Esophagus muscularis mucosa (tissue), 4 donors: ENCODE results near the gene SERPINH1. TPM values are rescaled to one million over a fixed set of nuclear protein-coding genes. Genes with fewer than 3 reads are reported as not detected.
A peak's percentile ranks its signal among the peaks of the same experiment; 100 is the strongest.

Experiments
- DNase-seq: peaks from one replicate; pipeline ENCODE4 v3.0.0-alpha.2; 2017; ENCODE audit errors: extremely low spot score
- H3K27ac ChIP-seq, 4 donors: fragments of 200-600 bp; sonication (generic); replicated peaks in 1 of 4; 1 replicate in 3 of 4; 2 replicates in 1 of 4; pipeline ENCODE4 v1.5.1; 2016 to 2019; ENCODE audit warnings: mild to moderate bottlenecking in 1 of 4
- H3K27me3 ChIP-seq, 4 donors: fragments of 200-600 bp; sonication (generic); one replicate each; pipeline versions ENCODE4 v1.5.1 to v1.6.0; 2016 to 2019
- H3K36me3 ChIP-seq, 4 donors: fragments of 200-600 bp; sonication (generic); one replicate each; pipeline ENCODE4 v1.5.1; 2016 to 2019
- H3K4me1 ChIP-seq, 4 donors: fragments of 200-600 bp; sonication (generic); one replicate each; pipeline ENCODE4 v1.5.1; 2016 to 2019
- H3K4me3 ChIP-seq, 4 donors: fragments of 200-600 bp; sonication (generic); 1 replicate in 2 of 4; 2 replicates in 2 of 4; pipeline ENCODE4 v1.5.1; 2016 to 2019; ENCODE audit warnings: mild to moderate bottlenecking in 4 of 4, moderate library complexity in 1 of 4
- H3K9me3 ChIP-seq, 4 donors: fragments of 200-600 bp; sonication (generic); 1 replicate in 3 of 4; 2 replicates in 1 of 4; pipeline ENCODE4 v1.5.1; 2016 to 2019
- CTCF ChIP-seq, 3 experiments: fragments of 200-600 bp in 2 of 3; fragments of 450-650 bp in 1 of 3; sonication (generic) in 2 of 3; IDR thresholded peaks; one replicate each; pipeline ENCODE4 v1.5.1; 2017 to 2019; ENCODE audit warnings: antibody characterized with exemption in 3 of 3, mild to moderate bottlenecking in 2 of 3, moderate library complexity in 1 of 3
- EP300 ChIP-seq: sonication (generic); formaldehyde crosslinking; IDR thresholded peaks from one replicate; pipeline ENCODE4 v1.6.1; 2017; ENCODE audit warnings: antibody characterized with exemption
- POLR2A ChIP-seq: fragments of 450-650 bp; IDR thresholded peaks from one replicate; pipeline ENCODE4 v1.6.1; 2017; ENCODE audit warnings: antibody characterized with exemption, moderate library complexity, mild to moderate bottlenecking, low read depth
- POLR2AphosphoS5 ChIP-seq, 2 donors: sonication (generic); formaldehyde crosslinking; IDR thresholded peaks; one replicate each; pipeline ENCODE4 v1.6.1; 2017; ENCODE audit warnings: antibody characterized with exemption in 2 of 2
- WGBS: methylation state at CpG from one replicate; pipeline ENCODE4 v1.1.5; 2018; 5-methylcytosine and 5-hydroxymethylcytosine counted together
- intact Hi-C: fragments of 100-400 bp; cut with DNase I; formaldehyde crosslinking; loops from one replicate; pipeline ENCODE4 v1.15.1; 2023
- total RNA-seq, 4 donors: library from RNA; depleted of rRNA; stranded (reverse); fragments of >200 nt; gene quantifications; one replicate each; pipeline versions ENCODE4 v1.1.0 to v1.2.1, GENCODE V29; 2016

Gene SERPINH1
- total RNA-seq, 4 donors from 2014 or later: 162 to 270 (median 219) TPM

GRCh38 chr11:75523811-75524664 is 38.0 kb upstream of the SERPINH1 start:
- H3K27me3 ChIP-seq: no peaks in the 10 kb centered on the region
- intact Hi-C loops: no loop called here
- TF ChIP-seq POLR2AphosphoS5 (IDR thresholded peaks at IDR 0.05): no peak
- no peak for TF ChIP-seq CTCF (IDR thresholded peaks at IDR 0.05)
- no peak for TF ChIP-seq POLR2A
- no peak for TF ChIP-seq EP300
- H3K9me3 ChIP-seq: no peaks in the 10 kb centered on the region
- H3K27ac ChIP-seq: no peak overlapping the region
- 77% methylated on average over 7 of the region's 10 CpGs for WGBS
- no peak for DNase-seq
- peak overlapping the region; percentile 66 to 97 (median 74) for H3K4me3 ChIP-seq
- H3K36me3 ChIP-seq: no peaks in the 10 kb centered on the region
- peaks cover 13 to 34% (median 29%) of the 10 kb centered on the region in 4 donors for H3K4me1 ChIP-seq

DNA sequence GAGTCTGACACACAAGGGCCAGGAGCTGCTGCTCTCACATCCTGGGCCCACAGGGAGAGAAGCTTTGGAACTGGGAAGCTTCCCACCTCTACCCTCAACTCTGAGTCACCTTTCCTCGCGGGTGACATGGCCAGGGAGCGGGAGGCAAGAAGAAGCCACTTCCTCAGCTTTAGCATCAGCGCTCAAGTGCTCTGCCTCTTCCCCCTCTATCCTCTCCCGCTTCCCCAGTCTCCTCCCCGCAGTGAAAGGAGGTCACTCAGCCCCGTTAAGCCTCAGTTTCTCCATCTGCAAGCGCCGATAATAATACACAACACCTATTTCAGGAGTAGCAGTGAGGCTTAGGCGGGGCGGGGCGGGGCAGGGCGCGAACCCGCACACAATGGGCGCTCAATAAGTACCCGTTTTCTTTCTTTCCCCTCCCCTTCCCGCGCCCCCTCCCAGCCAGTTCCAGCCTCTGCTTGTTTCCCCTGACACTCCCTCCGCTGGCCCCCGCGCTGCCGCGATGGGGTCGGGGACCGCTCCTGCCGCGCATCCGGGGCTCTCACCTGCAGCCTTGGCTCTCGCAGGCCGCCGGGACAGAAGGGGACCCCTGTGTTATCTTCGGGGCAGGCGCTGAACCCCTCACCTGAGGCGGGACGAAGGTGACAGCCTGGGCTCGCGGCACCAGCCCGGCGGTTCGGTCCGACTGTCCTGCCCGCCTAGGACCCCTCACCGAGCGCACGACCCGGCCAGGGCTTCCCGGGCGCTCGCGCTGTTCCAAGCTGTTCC is 37.2 kb upstream of the SERPINH1 start:
- H3K4me3 ChIP-seq: peak overlapping the region; percentile 66 to 97 (median 74)
- 20% methylated on average over 20 of the region's 51 CpGs for WGBS
- no peaks in the 10 kb centered on the region for H3K36me3 ChIP-seq
- no peaks in the 10 kb centered on the region for H3K27me3 ChIP-seq
- intact Hi-C loops: loop anchor here (5.0 kb wide), 1 partner anchor 128 kb away; the partner anchor contains the start of gene RPS3
- no peaks in the 10 kb centered on the region for H3K9me3 ChIP-seq
- DNase-seq: no peak
- peaks cover 13 to 34% (median 29%) of the 10 kb centered on the region in 4 donors for H3K4me1 ChIP-seq
- no peak for TF ChIP-seq POLR2A
- TF ChIP-seq CTCF (IDR thresholded peaks at IDR 0.05): no peak
- H3K27ac ChIP-seq: peak overlapping the region in 2 of 4 donors; percentile 46 to 52

DNA sequence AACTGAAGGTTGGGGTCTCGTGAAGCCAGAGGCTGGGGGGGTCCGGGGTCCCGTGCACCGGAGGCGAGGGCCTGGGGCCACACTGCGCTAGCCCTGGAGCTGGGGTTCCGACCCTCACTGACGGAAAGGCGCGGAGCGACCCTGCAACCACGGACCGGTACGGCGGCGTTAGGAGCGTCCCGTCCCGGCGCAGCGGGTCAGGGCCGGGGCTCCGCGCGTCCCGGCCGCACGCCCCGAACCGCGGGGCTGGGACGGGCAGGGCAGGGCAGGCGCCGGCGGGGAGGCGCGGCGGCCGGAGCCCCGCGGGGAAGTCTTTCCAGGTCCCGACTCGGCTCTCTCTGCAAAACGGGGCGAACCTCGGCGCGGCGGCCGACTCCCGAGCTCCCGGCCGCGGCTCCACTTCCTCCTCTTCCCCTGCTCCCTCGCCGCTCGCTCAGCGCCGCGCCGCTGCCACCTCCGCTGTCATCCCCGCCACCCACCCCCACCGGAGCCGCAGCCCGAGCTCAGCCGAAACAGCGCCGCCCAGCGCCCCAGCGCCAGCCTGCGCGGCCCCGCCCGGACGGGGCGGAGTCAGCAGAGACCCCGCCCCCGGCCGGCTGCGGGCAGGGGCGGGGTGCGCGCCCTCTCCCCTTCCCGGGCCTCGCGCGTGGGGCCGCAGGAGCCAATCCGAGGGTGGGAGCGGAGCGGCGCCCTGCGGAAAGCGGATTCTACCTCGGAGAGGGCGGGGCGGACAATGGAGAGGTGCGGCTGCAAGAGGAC is 36.4 kb upstream of the SERPINH1 start, which contains the start of gene GDPD5:
TSS of gene GDPD5 (minus strand) at position 509 of the 759 bp plus-strand sequence. CDS start 48,206 bp downstream, outside the sequence.
- Histone ChIP-seq H3K36me3 (no peaks in the 10 kb centered on the region), H3K4me3 (peak within 1 kb of the TSS; percentile 66 to 97 (median 74)), H3K9me3 (no peaks in the 10 kb centered on the region), H3K27ac (peak within 1 kb of the TSS in 3 of 4 donors; percentile 26 to 52 (median 46)), H3K27me3 (no peaks in the 10 kb centered on the region), H3K4me1 (peaks cover 13 to 34% (median 29%) of the 10 kb centered on the region in 4 donors)
- DNase-seq: peak; percentile 93
- no peak for TF ChIP-seq EP300
- TF ChIP-seq POLR2AphosphoS5 (IDR thresholded peaks at IDR 0.05): peak; percentile 31 to 51
- peak; percentile 53 to 61 (median 54) for TF ChIP-seq CTCF (IDR thresholded peaks at IDR 0.05)
- intact Hi-C loops: loop anchor here (5.0 kb wide), 1 partner anchor 128 kb away; the partner anchor contains the start of gene RPS3
- WGBS: under 1% methylated on average over 42 of the region's 99 CpGs

DNA sequence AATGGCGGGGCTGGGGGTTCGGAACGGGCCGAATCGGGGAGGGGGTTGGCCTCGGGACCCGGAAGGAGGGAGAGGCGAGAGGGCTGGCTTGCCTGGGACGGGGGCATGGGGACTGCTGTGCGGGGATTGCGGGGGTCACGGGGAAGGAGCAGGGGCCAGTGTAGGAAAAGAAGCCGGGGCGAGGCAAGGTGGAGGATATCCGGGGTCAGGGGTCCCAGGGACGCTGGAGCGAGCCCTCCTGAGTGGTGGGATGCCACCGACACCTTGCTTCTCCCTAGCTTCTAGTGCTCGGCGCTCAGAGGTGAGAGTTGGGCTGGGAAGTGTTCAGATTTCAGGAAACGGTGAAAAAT is 35.9 kb upstream of the SERPINH1 start:
- Histone ChIP-seq H3K4me1 (peaks cover 13 to 34% (median 27%) of the 10 kb centered on the region in 4 donors), H3K36me3 (no peaks in the 10 kb centered on the region), H3K4me3 (peak overlapping the region; percentile 66 to 97 (median 74)), H3K27me3 (no peaks in the 10 kb centered on the region), H3K9me3 (no peaks in the 10 kb centered on the region), H3K27ac (peak overlapping the region in 3 of 4 donors; percentile 26 to 52 (median 46))
- intact Hi-C loops: loop anchor here (5.0 kb wide), 1 partner anchor 129 kb away; the partner anchor contains the start of gene RPS3
- no peak for DNase-seq
- no peak for TF ChIP-seq EP300
- no peak for TF ChIP-seq POLR2AphosphoS5 (IDR thresholded peaks at IDR 0.05)
- no peak for TF ChIP-seq CTCF (IDR thresholded peaks at IDR 0.05)
- no peak for TF ChIP-seq POLR2A
- under 1% methylated on average over 21 of the region's 21 CpGs for WGBS
